Measurements from ENCODE around the gene CASD1.

CASD1 gene

DNA sequence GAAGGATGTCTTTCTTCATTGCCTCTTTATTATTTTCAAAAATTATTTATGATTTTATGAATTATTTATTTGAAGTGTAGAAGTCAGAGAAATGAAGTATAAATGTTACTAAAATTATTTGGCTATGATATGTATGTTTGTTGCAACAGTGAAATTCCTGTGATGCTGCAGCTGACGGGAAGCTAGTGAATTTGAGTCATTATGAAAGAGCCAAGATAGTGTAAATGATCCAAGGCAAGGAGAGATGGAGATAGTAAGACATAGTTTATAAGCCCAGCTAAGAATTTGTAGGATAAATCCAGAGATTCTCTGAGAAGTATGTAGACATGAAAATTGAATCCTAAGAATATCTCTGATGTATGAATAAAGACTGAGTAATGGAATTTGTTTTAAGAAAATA lies 30.8 kb downstream of the CASD1 start:
- H3K23ac ChIP-seq (ENCODE audit: low read length), result no peak overlapping the region
- H3K79me1 ChIP-seq (ENCODE audit: low read length), result no peaks in the 10 kb centered on the region
- H4K91ac ChIP-seq (ENCODE audit: low read depth, low read length), result no peak overlapping the region
- no peak overlapping the region for H2BK5ac ChIP-seq (ENCODE audit: low read depth, low read length, poor library complexity)
- H3K9me3 ChIP-seq (ENCODE audit: insufficient read depth, low read depth, low read length), result no peaks in the 10 kb centered on the region
- no peak overlapping the region for H2BK120ac ChIP-seq (ENCODE audit: insufficient read depth, low read length, poor library complexity)
- H4K8ac ChIP-seq (ENCODE audit: low read depth, low read length), result no peak overlapping the region
- no peaks in the 10 kb centered on the region for H3K27me3 ChIP-seq (ENCODE audit: insufficient read depth, low read length)
- no peak overlapping the region for H4K12ac ChIP-seq (ENCODE audit: low read depth, low read length)
- DNase-seq, result peak in 1 of 2 donors; percentile 44
- no CpG with 5 or more reads among the region's 1 CpG for WGBS (ENCODE audit: extremely low coverage, insufficient coverage, insufficient read length)
- H3K4me3 ChIP-seq (ENCODE audit: low read depth, low read length), result no peak overlapping the region
- no peak overlapping the region for H2AK5ac ChIP-seq (ENCODE audit: low read length)
- H3K9ac ChIP-seq (ENCODE audit: low read length), result no peak overlapping the region
- H3K27ac ChIP-seq (ENCODE audit: low read depth, low read length), result no peak overlapping the region
- no peaks in the 10 kb centered on the region for H3K79me2 ChIP-seq (ENCODE audit: control insufficient read depth, insufficient read depth, low read length, poor library complexity)
- H2BK12ac ChIP-seq (ENCODE audit: low read length), result no peak overlapping the region
- H3K4me2 ChIP-seq (ENCODE audit: low read length), result no peak overlapping the region
- no peak overlapping the region for H3K18ac ChIP-seq (ENCODE audit: low read length)
- H3K4ac ChIP-seq (ENCODE audit: low read depth, low read length), result no peak overlapping the region
- H3K14ac ChIP-seq (ENCODE audit: low read length), result no peak overlapping the region
- H3K4me1 ChIP-seq (ENCODE audit: control insufficient read depth in 1 of 2, insufficient read depth in 2 of 2, low read length in 2 of 2), result no peaks in the 10 kb centered on the region
- H3K36me3 ChIP-seq (ENCODE audit: control insufficient read depth in 1 of 2, insufficient read depth in 2 of 2, low read length in 2 of 2), result peaks cover 0 to 4% of the 10 kb centered on the region in 2 experiments
- H2AFZ ChIP-seq (ENCODE audit: insufficient read depth, low read length, poor library complexity), result no peak overlapping the region

DNA sequence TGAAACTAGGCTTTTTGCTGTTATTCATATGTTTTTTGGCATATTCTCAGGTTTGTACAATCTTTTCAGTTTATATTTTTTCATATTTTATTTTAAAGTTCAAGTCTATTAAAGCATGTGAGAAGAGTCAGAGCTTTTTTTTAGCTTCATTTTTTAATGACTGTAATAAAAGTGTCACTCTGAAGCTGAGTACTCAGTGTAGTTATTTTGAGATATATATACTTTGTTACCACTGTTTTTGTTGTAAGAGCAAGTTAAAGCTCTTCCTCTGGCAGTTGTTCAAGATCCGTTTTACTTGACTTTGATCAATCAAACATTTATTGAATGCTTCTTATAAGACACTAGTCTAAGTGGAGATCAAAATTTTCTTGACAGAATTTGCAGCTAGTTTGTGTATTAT lies 37.5 kb downstream of the CASD1 start:
- no peaks in the 10 kb centered on the region for H3K79me1 ChIP-seq (ENCODE audit: low read length)
- H3K14ac ChIP-seq (ENCODE audit: low read length), result no peak overlapping the region
- H3K23ac ChIP-seq (ENCODE audit: low read length), result no peak overlapping the region
- H3K18ac ChIP-seq (ENCODE audit: low read length), result no peak overlapping the region
- no peaks in the 10 kb centered on the region for H3K27me3 ChIP-seq (ENCODE audit: insufficient read depth, low read length)
- no peak overlapping the region for H3K27ac ChIP-seq (ENCODE audit: low read depth, low read length)
- no CpG with 5 or more reads among the region's 1 CpG for WGBS (ENCODE audit: extremely low coverage, insufficient coverage, insufficient read length)
- H3K4ac ChIP-seq (ENCODE audit: low read depth, low read length), result no peak overlapping the region
- H2AK5ac ChIP-seq (ENCODE audit: low read length), result no peak overlapping the region
- H3K4me1 ChIP-seq (ENCODE audit: control insufficient read depth in 1 of 2, insufficient read depth in 2 of 2, low read length in 2 of 2), result no peaks in the 10 kb centered on the region
- H3K4me3 ChIP-seq (ENCODE audit: low read depth, low read length), result no peak overlapping the region
- no peak overlapping the region for H4K12ac ChIP-seq (ENCODE audit: low read depth, low read length)
- H4K8ac ChIP-seq (ENCODE audit: low read depth, low read length), result no peak overlapping the region
- H3K9me3 ChIP-seq (ENCODE audit: insufficient read depth, low read depth, low read length), result no peaks in the 10 kb centered on the region
- no peak overlapping the region for H4K91ac ChIP-seq (ENCODE audit: low read depth, low read length)
- no peak overlapping the region for H2BK5ac ChIP-seq (ENCODE audit: low read depth, low read length, poor library complexity)
- H2BK12ac ChIP-seq (ENCODE audit: low read length), result no peak overlapping the region
- H3K36me3 ChIP-seq (ENCODE audit: control insufficient read depth in 1 of 2, insufficient read depth in 2 of 2, low read length in 2 of 2), result no peaks in the 10 kb centered on the region
- no peak overlapping the region for H3K9ac ChIP-seq (ENCODE audit: low read length)
- no peak overlapping the region for H2AFZ ChIP-seq (ENCODE audit: insufficient read depth, low read length, poor library complexity)
- no peak for DNase-seq
- no peaks in the 10 kb centered on the region for H3K79me2 ChIP-seq (ENCODE audit: control insufficient read depth, insufficient read depth, low read length, poor library complexity)
- H3K4me2 ChIP-seq (ENCODE audit: low read length), result no peak overlapping the region
- H2BK120ac ChIP-seq (ENCODE audit: insufficient read depth, low read length, poor library complexity), result no peak overlapping the region

DNA sequence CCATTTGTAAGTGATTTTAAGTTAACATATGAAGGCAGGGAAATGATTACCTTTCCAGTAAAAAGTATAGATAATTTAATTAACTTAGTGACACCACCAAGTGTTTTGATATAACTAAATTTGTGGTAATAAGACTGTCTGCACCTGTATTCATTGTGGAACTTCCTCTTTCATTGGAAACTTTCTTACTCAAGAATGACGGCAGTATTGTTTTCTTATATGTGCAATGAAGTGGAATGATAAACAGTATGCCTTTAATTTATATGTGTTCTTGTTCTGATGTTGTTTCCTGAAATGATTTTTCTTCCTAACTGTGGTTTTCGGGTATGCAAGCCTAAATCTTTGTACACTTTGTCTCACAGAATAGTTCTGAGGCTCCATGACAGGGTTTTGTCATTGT lies 46.4 kb downstream of the CASD1 start:
- Histone ChIP-seq H4K91ac (ENCODE audit: low read depth, low read length) (no peak overlapping the region), H3K79me2 (ENCODE audit: control insufficient read depth, insufficient read depth, low read length, poor library complexity) (no peaks in the 10 kb centered on the region), H4K8ac (ENCODE audit: low read depth, low read length) (no peak overlapping the region), H3K27ac (ENCODE audit: low read depth, low read length) (no peak overlapping the region), H3K23ac (ENCODE audit: low read length) (no peak overlapping the region), H4K12ac (ENCODE audit: low read depth, low read length) (no peak overlapping the region), H3K4ac (ENCODE audit: low read depth, low read length) (no peak overlapping the region), H2AFZ (ENCODE audit: insufficient read depth, low read length, poor library complexity) (no peak overlapping the region), H3K27me3 (ENCODE audit: insufficient read depth, low read length) (no peaks in the 10 kb centered on the region), H3K9me3 (ENCODE audit: insufficient read depth, low read depth, low read length) (no peaks in the 10 kb centered on the region), H3K18ac (ENCODE audit: low read length) (no peak overlapping the region), H3K9ac (ENCODE audit: low read length) (no peak overlapping the region), H2BK120ac (ENCODE audit: insufficient read depth, low read length, poor library complexity) (no peak overlapping the region), H2BK12ac (ENCODE audit: low read length) (no peak overlapping the region), H3K4me1 (ENCODE audit: control insufficient read depth in 1 of 2, insufficient read depth in 2 of 2, low read length in 2 of 2) (no peaks in the 10 kb centered on the region), H3K4me3 (ENCODE audit: low read depth, low read length) (no peak overlapping the region), H3K79me1 (ENCODE audit: low read length) (no peaks in the 10 kb centered on the region), H3K36me3 (ENCODE audit: control insufficient read depth in 1 of 2, insufficient read depth in 2 of 2, low read length in 2 of 2) (no peaks in the 10 kb centered on the region), H2BK5ac (ENCODE audit: low read depth, low read length, poor library complexity) (no peak overlapping the region), H3K14ac (ENCODE audit: low read length) (no peak overlapping the region), H3K4me2 (ENCODE audit: low read length) (no peak overlapping the region), H2AK5ac (ENCODE audit: low read length) (no peak overlapping the region)
- DNase-seq, result no peak
- no CpG with 5 or more reads among the region's 2 CpGs for WGBS (ENCODE audit: extremely low coverage, insufficient coverage, insufficient read length)

DNA sequence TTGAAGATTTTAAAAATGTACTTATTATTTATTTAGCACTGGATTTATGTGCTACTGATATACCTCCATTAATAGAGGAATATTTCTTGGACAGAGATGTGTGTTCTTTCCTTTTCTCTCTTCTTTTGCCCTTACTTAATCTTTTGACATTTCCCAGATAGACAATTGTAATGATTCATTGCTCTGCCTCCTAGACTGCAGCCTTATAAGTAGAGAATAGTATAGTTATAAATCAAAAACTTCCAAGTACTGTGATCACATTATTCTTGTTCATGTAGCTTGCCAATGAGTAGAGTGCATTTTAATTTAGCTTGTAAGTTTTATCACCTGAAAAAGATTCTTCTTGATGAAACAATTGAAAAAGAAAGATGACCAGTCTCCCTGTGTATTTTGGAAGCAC lies 47.6 kb downstream of the CASD1 start:
- Histone ChIP-seq H3K9ac (ENCODE audit: low read length) (no peak overlapping the region), H3K4me3 (ENCODE audit: low read depth, low read length) (no peak overlapping the region), H4K91ac (ENCODE audit: low read depth, low read length) (no peak overlapping the region), H3K36me3 (ENCODE audit: control insufficient read depth in 1 of 2, insufficient read depth in 2 of 2, low read length in 2 of 2) (no peaks in the 10 kb centered on the region), H3K18ac (ENCODE audit: low read length) (no peak overlapping the region), H2AFZ (ENCODE audit: insufficient read depth, low read length, poor library complexity) (no peak overlapping the region), H3K14ac (ENCODE audit: low read length) (no peak overlapping the region), H3K27ac (ENCODE audit: low read depth, low read length) (no peak overlapping the region), H3K4me1 (ENCODE audit: control insufficient read depth in 1 of 2, insufficient read depth in 2 of 2, low read length in 2 of 2) (no peaks in the 10 kb centered on the region), H4K12ac (ENCODE audit: low read depth, low read length) (no peak overlapping the region), H3K23ac (ENCODE audit: low read length) (no peak overlapping the region), H2BK12ac (ENCODE audit: low read length) (no peak overlapping the region), H2BK120ac (ENCODE audit: insufficient read depth, low read length, poor library complexity) (no peak overlapping the region), H3K9me3 (ENCODE audit: insufficient read depth, low read depth, low read length) (no peaks in the 10 kb centered on the region), H4K8ac (ENCODE audit: low read depth, low read length) (no peak overlapping the region), H2AK5ac (ENCODE audit: low read length) (no peak overlapping the region), H3K4ac (ENCODE audit: low read depth, low read length) (no peak overlapping the region), H3K79me2 (ENCODE audit: control insufficient read depth, insufficient read depth, low read length, poor library complexity) (no peaks in the 10 kb centered on the region), H3K79me1 (ENCODE audit: low read length) (no peaks in the 10 kb centered on the region), H2BK5ac (ENCODE audit: low read depth, low read length, poor library complexity) (no peak overlapping the region), H3K4me2 (ENCODE audit: low read length) (no peak overlapping the region), H3K27me3 (ENCODE audit: insufficient read depth, low read length) (no peaks in the 10 kb centered on the region)
- DNase-seq, result no peak

DNA sequence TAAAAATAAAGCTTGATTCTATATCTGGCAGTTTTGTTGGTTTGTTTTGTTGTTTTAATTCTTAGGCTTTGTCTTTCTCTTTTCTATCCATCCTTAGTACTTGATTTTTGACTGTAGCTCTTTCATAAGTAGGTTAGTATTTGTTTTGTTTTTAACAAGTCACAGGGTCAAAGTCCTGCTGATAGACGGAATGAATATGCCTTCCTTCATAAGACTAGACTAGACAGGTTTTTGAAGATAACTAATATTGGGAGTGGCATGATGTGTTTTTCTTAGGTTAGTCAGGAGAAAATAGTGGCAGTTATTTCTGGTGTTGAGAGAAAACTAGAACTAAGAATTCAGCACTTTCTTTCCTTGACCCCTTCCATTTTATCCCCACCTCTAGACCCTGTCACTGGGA lies 50.4 kb downstream of the CASD1 start:
- Histone ChIP-seq H3K27ac (ENCODE audit: low read depth, low read length) (no peak overlapping the region), H3K18ac (ENCODE audit: low read length) (no peak overlapping the region), H2BK120ac (ENCODE audit: insufficient read depth, low read length, poor library complexity) (no peak overlapping the region), H3K36me3 (ENCODE audit: control insufficient read depth in 1 of 2, insufficient read depth in 2 of 2, low read length in 2 of 2) (no peaks in the 10 kb centered on the region), H4K12ac (ENCODE audit: low read depth, low read length) (no peak overlapping the region), H3K4ac (ENCODE audit: low read depth, low read length) (no peak overlapping the region), H3K23ac (ENCODE audit: low read length) (no peak overlapping the region), H3K79me1 (ENCODE audit: low read length) (no peaks in the 10 kb centered on the region), H2AFZ (ENCODE audit: insufficient read depth, low read length, poor library complexity) (no peak overlapping the region), H2AK5ac (ENCODE audit: low read length) (no peak overlapping the region), H3K4me3 (ENCODE audit: low read depth, low read length) (no peak overlapping the region), H3K79me2 (ENCODE audit: control insufficient read depth, insufficient read depth, low read length, poor library complexity) (no peaks in the 10 kb centered on the region), H4K8ac (ENCODE audit: low read depth, low read length) (no peak overlapping the region), H2BK5ac (ENCODE audit: low read depth, low read length, poor library complexity) (no peak overlapping the region), H3K14ac (ENCODE audit: low read length) (no peak overlapping the region), H3K27me3 (ENCODE audit: insufficient read depth, low read length) (no peaks in the 10 kb centered on the region), H3K4me1 (ENCODE audit: control insufficient read depth in 1 of 2, insufficient read depth in 2 of 2, low read length in 2 of 2) (no peaks in the 10 kb centered on the region), H3K9me3 (ENCODE audit: insufficient read depth, low read depth, low read length) (no peaks in the 10 kb centered on the region), H4K91ac (ENCODE audit: low read depth, low read length) (no peak overlapping the region), H2BK12ac (ENCODE audit: low read length) (no peak overlapping the region), H3K9ac (ENCODE audit: low read length) (no peak overlapping the region), H3K4me2 (ENCODE audit: low read length) (no peak overlapping the region)
- WGBS (ENCODE audit: extremely low coverage, insufficient coverage, insufficient read length), result no CpG with 5 or more reads among the region's 1 CpG
- no peak for DNase-seq

Measured in trophoblast cell (in vitro differentiated cells and primary cell).